Smooth muscle cell (in vitro differentiated cells): ENCODE results near the gene ARHGAP26. TPM values are rescaled to one million over a fixed set of nuclear protein-coding genes. Genes with fewer than 3 reads are reported as not detected.

Experiments
- DNase-seq: peaks from one replicate; lab custom pipeline; 2025; ENCODE audit not compliant: unreplicated experiment; lab: John Stamatoyannopoulos, UW
- H2AFZ ChIP-seq: fragments of 200-600 bp; sonication (generic); 2 replicates; pipeline ENCODE4 v1.6.0; 2016; ENCODE audit warnings: antibody characterized with exemption, low read depth, mild to moderate bottlenecking
- H3F3A ChIP-seq: fragments of 200-600 bp; sonication (generic); 2 replicates; pipeline ENCODE4 v1.6.0; 2017; ENCODE audit warnings: antibody characterized with exemption, low read depth
- H3K27ac ChIP-seq: fragments of 200-600 bp; sonication (generic); 2 replicates; pipeline ENCODE4 v1.5.1; 2016; ENCODE audit warnings: low read depth, mild to moderate bottlenecking
- H3K27me3 ChIP-seq: fragments of 200-600 bp; sonication (generic); 2 replicates; pipeline ENCODE4 v1.6.1; 2016; ENCODE audit warnings: low read depth, mild to moderate bottlenecking
- H3K36me3 ChIP-seq: fragments of 200-600 bp; sonication (generic); 2 replicates; pipeline ENCODE4 v1.5.1; 2016; ENCODE audit warnings: low read depth
- H3K4me1 ChIP-seq: fragments of 200-600 bp; sonication (generic); 2 replicates; pipeline ENCODE4 v1.5.1; 2016; ENCODE audit warnings: low read depth
- H3K4me2 ChIP-seq: fragments of 200-600 bp; sonication (generic); 2 replicates; pipeline ENCODE4 v1.6.0; 2016; ENCODE audit warnings: mild to moderate bottlenecking
- H3K4me3 ChIP-seq: fragments of 200-600 bp; sonication (generic); 2 replicates; pipeline ENCODE4 v1.5.1; 2016; ENCODE audit warnings: mild to moderate bottlenecking
- H3K79me2 ChIP-seq: fragments of 200-600 bp; sonication (generic); 2 replicates; pipeline ENCODE4 v1.6.0; 2016; ENCODE audit warnings: low read depth, mild to moderate bottlenecking
- H3K9ac ChIP-seq: fragments of 200-600 bp; sonication (generic); 2 replicates; pipeline ENCODE4 v1.6.0; 2016; ENCODE audit warnings: low read depth
- H3K9me3 ChIP-seq: fragments of 200-600 bp; sonication (generic); replicated peaks from 2 replicates; pipeline ENCODE4 v1.5.1; 2016; ENCODE audit warnings: low read depth
- H4K20me1 ChIP-seq: fragments of 200-600 bp; sonication (generic); 2 replicates; pipeline ENCODE4 v1.6.0; 2016; ENCODE audit warnings: low read depth
- CTCF ChIP-seq: fragments of 200-600 bp; sonication (generic); IDR thresholded peaks from 2 replicates; pipeline ENCODE4 v1.5.1; 2017; ENCODE audit warnings: borderline replicate concordance, mild to moderate bottlenecking, antibody characterized with exemption; ENCODE audit not compliant: insufficient read depth, poor library complexity, severe bottlenecking
- WGBS: methylation state at CpG from one replicate; pipeline ENCODE4 v1.1.7; 2016; ENCODE audit warnings: low lambda C conversion rate; 5-methylcytosine and 5-hydroxymethylcytosine counted together
- polyA plus RNA-seq: library from polyadenylated mRNA; unstranded; fragments of >200 nt; fragmentation: Nextera tagmentation; extraction: Ambion mirVana; gene quantifications from 2 replicates; pipeline ENCODE4 v1.2.1, GENCODE V29; 2016
- total RNA-seq: library from RNA; depleted of rRNA; stranded (reverse); fragments of >200 nt; gene quantifications from 2 replicates; pipeline ENCODE4 v1.2.3, GENCODE V29; 2014

Gene ARHGAP26
- total and polyA plus RNA-seq, 2 experiments from 2014 or later = 2.2 to 5.1 TPM

GRCh38 chr5:142959683-142960657 is 189.8 kb downstream of the ARHGAP26 start:
- H3F3A ChIP-seq = no peaks in the 10 kb centered on the region
- H3K4me1 ChIP-seq = no peaks in the 10 kb centered on the region
- H3K79me2 ChIP-seq = no peaks in the 10 kb centered on the region
- H2AFZ ChIP-seq = no peak overlapping the region
- no peak for TF ChIP-seq CTCF
- no peaks in the 10 kb centered on the region for H4K20me1 ChIP-seq
- no peaks in the 10 kb centered on the region for H3K9me3 ChIP-seq
- DNase-seq = no peak
- WGBS = 63% methylated on average over 4 of the region's 4 CpGs
- H3K27ac ChIP-seq = peak overlapping the region; percentile 42
- H3K36me3 ChIP-seq = no peaks in the 10 kb centered on the region
- H3K27me3 ChIP-seq = no peaks in the 10 kb centered on the region
- no peak overlapping the region for H3K4me3 ChIP-seq
- H3K9ac ChIP-seq = no peak overlapping the region
- H3K4me2 ChIP-seq = no peak overlapping the region

GRCh38 chr5:142961440-142962173 is 191.4 kb downstream of the ARHGAP26 start:
- H3K27ac ChIP-seq = no peak overlapping the region

GRCh38 chr5:142962174-142962533 is 192.0 kb downstream of the ARHGAP26 start:
- Histone ChIP-seq H3K4me3 (no peak overlapping the region), H3K27me3 (no peaks in the 10 kb centered on the region), H3K9me3 (no peaks in the 10 kb centered on the region), H2AFZ (no peak overlapping the region), H3K36me3 (no peaks in the 10 kb centered on the region), H3K4me2 (no peak overlapping the region), H3F3A (no peaks in the 10 kb centered on the region), H3K79me2 (no peaks in the 10 kb centered on the region), H3K4me1 (no peaks in the 10 kb centered on the region), H4K20me1 (no peaks in the 10 kb centered on the region), H3K9ac (no peak overlapping the region), H3K27ac (no peak overlapping the region)
- TF ChIP-seq CTCF = no peak
- 96% methylated on average over 1 of the region's 1 CpG for WGBS
- no peak for DNase-seq

More at GRCh38 chr5:142961440-142962173, 191.4 kb downstream of the ARHGAP26 start:
- H3K36me3 ChIP-seq = no peaks in the 10 kb centered on the region
- no peak overlapping the region for H3K9ac ChIP-seq
- WGBS = 96% methylated on average over 5 of the region's 5 CpGs
- H3K4me2 ChIP-seq = no peak overlapping the region
- H3K79me2 ChIP-seq = no peaks in the 10 kb centered on the region
- H3K9me3 ChIP-seq = no peaks in the 10 kb centered on the region
- no peak for TF ChIP-seq CTCF
- H2AFZ ChIP-seq = no peak overlapping the region
- no peak for DNase-seq
- no peaks in the 10 kb centered on the region for H3K27me3 ChIP-seq
- no peaks in the 10 kb centered on the region for H4K20me1 ChIP-seq
- no peak overlapping the region for H3K4me3 ChIP-seq
- no peaks in the 10 kb centered on the region for H3K4me1 ChIP-seq
- no peaks in the 10 kb centered on the region for H3F3A ChIP-seq
